ENCODE measurements around the gene ABHD12. TPM values are rescaled to one million over a fixed set of nuclear protein-coding genes. Genes with fewer than 3 reads are reported as not detected.

Gene ABHD12
- total and polyA plus RNA-seq, 2 donors (not counting 3 experiments of a cell fraction or from before 2014, with no cell fraction given), result 19.2 to 36.0 TPM

- no peak overlapping the region for H3K4me2 ChIP-seq (ENCODE audit: insufficient read depth, low read length)
- POLR2A ChIA-PET, result interaction anchor here (0.8 kb wide), 1 partner anchor 9 kb away, joined by 3 read pairs; the partner anchor contains the start of gene PYGB
- H4K20me1 ChIP-seq (replicated peaks; ENCODE audit: control insufficient read depth, extremely low read depth, insufficient read depth, low read length), result no peaks in the 10 kb centered on the region
- no peaks in the 10 kb centered on the region for H3K9me1 ChIP-seq (replicated peaks; ENCODE audit: control insufficient read depth, extremely low read depth, insufficient read depth, low read length)
- peaks cover 2 to 13% of the 10 kb centered on the region in 2 experiments for H3K36me3 ChIP-seq (ENCODE audit: control insufficient read depth in 2 of 2, extremely low read depth in 1 of 2, insufficient read depth in 2 of 2, low read length in 2 of 2)
- intact Hi-C loops (cut with micrococcal nuclease), result no loop called here
- no peaks in the 10 kb centered on the region for H3K27me3 ChIP-seq (ENCODE audit: control insufficient read depth in 2 of 2, insufficient read depth in 2 of 2, low read length in 2 of 2)
- dilution Hi-C loops (cut with MboI; ENCODE audit: extremely low pct_ligation_motif_present, low sequenced_read_pairs), result no loop called here
- H3K9ac ChIP-seq (replicated peaks; ENCODE audit: extremely low read depth, insufficient read depth, low read length), result no peak overlapping the region
- CTCF ChIA-PET, result interaction anchor here (1.0 to 1.2 kb wide), 2 partner anchors 12 to 142 kb away, joined by 3 read pairs; no protein-coding TSS in a partner anchor
- BruUV-seq (replicated peaks), result no TSS peak
- FAIRE-seq (no peak), DNase-seq (ENCODE audit: low read depth, low spot score) (no peak)
- peaks cover 51% of the 10 kb centered on the region for H3K79me2 ChIP-seq (ENCODE audit: control insufficient read depth, insufficient read depth, low read length)
- no peaks in the 10 kb centered on the region for H3K9me3 ChIP-seq (replicated peaks; ENCODE audit: control insufficient read depth, insufficient read depth, low read length)
- no peaks in the 10 kb centered on the region for H3K4me1 ChIP-seq (ENCODE audit: control insufficient read depth, extremely low read depth, insufficient read depth, low read length)
- H2AFZ ChIP-seq (ENCODE audit: low read depth, low read length), result no peak overlapping the region
- H3K4me3 ChIP-seq (replicated peaks in 1 of 3; ENCODE audit: insufficient read depth in 1 of 3, low read depth in 1 of 3, low read length in 3 of 3), result no peak overlapping the region
- no peak for TF ChIP-seq MAX (IDR thresholded peaks at IDR 0.05; ENCODE audit: insufficient read depth, insufficient read length)
- TF ChIP-seq FOS (IDR thresholded peaks at IDR 0.05; ENCODE audit: borderline replicate concordance, insufficient read depth, low read length), result no peak
- TF ChIP-seq POLR2A (IDR thresholded peaks at IDR 0.05; ENCODE audit: low read depth, low read length), result no peak
- no peak for TF ChIP-seq GATA2 (IDR thresholded peaks at IDR 0.05; ENCODE audit: insufficient read depth, insufficient read length, low read depth, low read length)
- no peak for TF ChIP-seq CTCF (IDR thresholded peaks at IDR 0.05; ENCODE audit: extremely low read depth in 1 of 2, insufficient read depth in 1 of 2, low read depth in 1 of 2, low read length in 2 of 2)
- no peak for TF ChIP-seq POLR2AphosphoS5 (IDR thresholded peaks at IDR 0.05; ENCODE audit: insufficient read depth, low read depth, low read length)
- no peak for TF ChIP-seq EZH2 (IDR thresholded peaks at IDR 0.05; ENCODE audit: borderline replicate concordance, low read depth, low read length, severe bottlenecking)
- no peak for TF ChIP-seq MYC (IDR thresholded peaks at IDR 0.05; ENCODE audit: low read depth, low read length)
- TF ChIP-seq JUN (IDR thresholded peaks at IDR 0.05; ENCODE audit: borderline replicate concordance, insufficient read depth, insufficient read length, low read depth), result no peak
- H3K27ac ChIP-seq (ENCODE audit: insufficient read depth, low read depth, low read length), result no peak overlapping the region
Measured at GRCh38 chr20:25257130-25257529, 133.5 kb downstream of the ABHD12 start.
